Putamen (tissue), 1 donor: ENCODE measurements around the gene ZSCAN25.
"Not testable (repeated sequence)": the region's sequence is repeated elsewhere in the genome, so short reads cannot be mapped to it uniquely, and the experiment has no call there.

ENCODE experiments used
- DNase-seq: peaks from one replicate; pipeline ENCODE4 v3.0.0-alpha.2; 2016; ENCODE audit warnings: low spot score

ZSCAN25 gene

DNA sequence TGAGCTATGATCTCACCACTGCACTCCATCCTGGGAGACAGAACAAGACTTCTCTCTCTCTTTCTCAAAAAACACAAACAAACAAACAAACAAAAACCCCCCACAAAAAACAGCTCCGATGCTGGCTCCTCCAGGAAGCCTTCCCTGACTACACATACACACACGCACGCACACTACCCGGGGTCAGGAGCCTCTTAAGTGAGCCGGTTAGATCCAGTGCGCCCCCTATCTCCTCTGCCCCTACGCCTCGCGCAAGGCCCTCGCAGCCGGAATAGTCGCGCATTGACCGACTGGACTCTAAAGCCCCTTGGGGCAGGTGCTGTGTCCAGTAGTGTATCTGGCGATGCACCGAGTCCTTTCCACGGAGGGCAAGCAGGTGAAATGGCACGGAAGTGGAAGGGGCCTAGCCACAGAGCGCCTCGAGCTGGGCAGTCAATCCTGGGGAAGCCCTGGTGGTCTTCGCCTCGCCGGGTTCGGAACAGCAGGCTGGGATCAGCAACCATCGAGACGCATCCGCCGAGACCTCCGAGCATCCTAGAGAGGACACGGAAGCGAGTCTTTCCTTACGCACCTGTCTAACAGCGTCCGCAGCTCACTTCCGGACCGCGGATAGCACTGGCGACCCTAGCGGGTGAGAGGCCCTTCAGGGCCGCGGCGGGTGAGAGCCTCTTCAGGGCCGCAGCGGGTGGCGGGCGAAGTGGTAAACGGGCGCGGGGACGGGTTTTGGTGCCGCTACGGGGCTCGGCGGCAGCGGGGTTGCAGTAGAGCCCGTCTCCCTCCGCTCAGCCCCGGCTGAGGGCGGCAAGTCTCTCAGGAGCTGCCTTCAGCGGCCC is at the start of gene ZSCAN25:
Gene ZSCAN25, plus strand, starts transcription at position 588 of the 833 bp plus-strand sequence. CDS start 2,661 bp downstream, outside the sequence.
- peak; percentile 87 for DNase-seq

DNA sequence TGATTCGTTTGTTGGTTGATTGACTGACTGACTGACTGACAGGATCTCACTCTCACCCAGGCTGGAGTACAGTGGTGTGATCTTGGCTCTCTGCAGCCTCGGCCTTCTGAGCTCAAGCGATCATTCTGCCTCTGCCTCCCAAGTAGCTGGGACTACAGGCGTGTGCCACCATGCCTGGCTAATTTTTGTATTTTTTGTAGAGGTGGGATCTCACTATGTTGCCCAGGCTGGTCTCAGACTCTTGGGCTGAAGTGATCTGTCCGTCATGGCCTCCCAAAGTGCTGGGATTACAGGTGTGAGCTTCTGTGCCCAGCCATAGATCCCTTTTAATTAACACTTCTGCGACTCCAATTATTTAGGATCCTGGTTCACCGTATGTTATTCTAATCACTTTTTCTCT is 48.0 kb upstream of the ZSCAN25 start:
- not testable (repeated sequence) for DNase-seq

GRCh38 chr7:99571768-99572167 is 45.0 kb upstream of the ZSCAN25 start:
- DNase-seq, result no peak

- no peak for DNase-seq
Measured at GRCh38 chr7:99573257-99573656, 43.5 kb upstream of the ZSCAN25 start.

DNA sequence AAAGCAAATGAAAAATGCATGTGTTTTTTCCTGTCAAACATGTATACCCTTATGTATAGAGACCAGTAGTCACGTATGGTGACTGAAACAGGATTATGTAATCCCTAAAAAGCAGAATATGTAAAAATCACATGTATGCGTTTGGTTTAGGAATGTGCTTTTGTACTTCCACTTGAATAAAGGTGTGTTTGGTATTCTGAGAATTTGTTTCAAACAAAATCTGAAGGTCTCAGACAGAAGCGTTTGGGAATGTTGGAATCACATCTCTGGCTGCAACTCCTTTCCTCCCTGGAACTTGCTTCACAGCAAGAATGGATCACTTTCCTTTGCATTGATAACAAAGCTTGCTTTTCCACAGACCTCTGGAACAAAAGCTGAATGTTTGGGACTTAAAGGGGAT is 40.5 kb upstream of the ZSCAN25 start:
- DNase-seq, result no peak

- DNase-seq, result no peak
Measured at GRCh38 chr7:99579281-99579955, 37.3 kb upstream of the ZSCAN25 start.

DNA sequence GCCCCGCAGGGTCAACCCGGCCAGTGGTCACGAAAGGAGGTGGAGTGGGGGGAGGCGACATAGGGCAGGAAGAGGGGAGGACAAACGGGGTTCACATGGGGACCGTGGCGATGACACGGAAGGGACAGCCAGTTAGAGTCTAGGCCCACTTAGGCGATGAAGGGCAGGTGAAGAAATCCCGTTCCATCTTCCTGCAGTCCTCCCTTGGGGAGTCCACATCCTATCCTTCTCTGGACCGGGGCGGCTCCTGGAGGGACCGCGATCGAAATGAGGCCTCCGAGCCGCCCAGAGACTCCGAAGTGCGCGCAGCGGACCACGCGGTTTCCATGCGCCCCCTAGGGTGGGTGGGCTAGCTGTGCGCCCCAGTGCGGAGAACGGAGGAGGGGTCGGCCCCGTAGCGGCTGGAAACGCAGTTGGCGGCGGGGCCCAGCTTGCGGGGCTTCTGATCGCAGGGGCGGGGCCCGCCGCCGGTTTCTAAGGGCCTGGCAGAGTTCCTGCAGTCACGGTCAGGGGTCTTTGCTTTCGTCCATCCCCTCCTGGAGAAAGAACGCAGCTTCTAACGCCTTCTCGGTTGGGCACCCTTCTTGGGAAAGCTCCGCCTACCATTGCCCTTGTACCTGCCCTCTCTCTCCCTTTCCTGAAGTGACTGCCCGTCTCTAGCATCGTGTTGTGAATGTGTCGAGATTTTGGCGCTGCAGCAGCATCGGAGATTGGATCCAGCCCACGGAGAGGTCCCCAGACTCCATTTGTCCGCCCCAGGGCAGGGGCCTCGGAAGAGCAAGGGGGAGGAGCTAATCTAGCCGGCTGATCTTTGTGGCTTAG is 36.6 kb upstream of the ZSCAN25 start:
- DNase-seq, result peak; percentile 32

- DNase-seq, result not testable (repeated sequence)
Measured at GRCh38 chr7:99580778-99581332, 35.9 kb upstream of the ZSCAN25 start.

- no peak for DNase-seq
Measured at GRCh38 chr7:99588868-99589267, 27.9 kb upstream of the ZSCAN25 start.

GRCh38 chr7:99594948-99595745 is 21.6 kb upstream of the ZSCAN25 start:
- DNase-seq, result no peak

DNA sequence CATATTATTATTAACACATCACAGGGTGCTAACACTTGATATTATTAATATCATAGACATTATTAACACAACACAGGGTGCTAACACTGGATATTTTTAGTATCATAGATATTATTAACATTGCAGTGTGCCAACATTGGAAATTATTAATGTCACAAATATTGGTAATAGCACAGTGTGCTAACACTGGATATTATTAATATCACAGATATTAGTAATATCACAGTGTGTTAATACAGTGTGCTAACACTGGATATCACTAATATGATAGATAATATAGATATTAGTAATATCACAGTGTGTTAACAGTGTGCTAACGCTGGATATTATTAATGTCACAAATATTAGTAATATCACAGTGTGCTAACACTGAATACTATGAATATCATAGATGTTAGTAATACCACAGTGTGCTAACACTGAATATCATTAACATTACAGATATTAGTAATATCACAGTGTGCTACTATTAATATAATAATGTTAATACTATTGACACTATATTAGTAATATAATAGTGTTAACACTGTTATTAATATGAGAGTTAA is 20.3 kb upstream of the ZSCAN25 start:
- no peak for DNase-seq

DNA sequence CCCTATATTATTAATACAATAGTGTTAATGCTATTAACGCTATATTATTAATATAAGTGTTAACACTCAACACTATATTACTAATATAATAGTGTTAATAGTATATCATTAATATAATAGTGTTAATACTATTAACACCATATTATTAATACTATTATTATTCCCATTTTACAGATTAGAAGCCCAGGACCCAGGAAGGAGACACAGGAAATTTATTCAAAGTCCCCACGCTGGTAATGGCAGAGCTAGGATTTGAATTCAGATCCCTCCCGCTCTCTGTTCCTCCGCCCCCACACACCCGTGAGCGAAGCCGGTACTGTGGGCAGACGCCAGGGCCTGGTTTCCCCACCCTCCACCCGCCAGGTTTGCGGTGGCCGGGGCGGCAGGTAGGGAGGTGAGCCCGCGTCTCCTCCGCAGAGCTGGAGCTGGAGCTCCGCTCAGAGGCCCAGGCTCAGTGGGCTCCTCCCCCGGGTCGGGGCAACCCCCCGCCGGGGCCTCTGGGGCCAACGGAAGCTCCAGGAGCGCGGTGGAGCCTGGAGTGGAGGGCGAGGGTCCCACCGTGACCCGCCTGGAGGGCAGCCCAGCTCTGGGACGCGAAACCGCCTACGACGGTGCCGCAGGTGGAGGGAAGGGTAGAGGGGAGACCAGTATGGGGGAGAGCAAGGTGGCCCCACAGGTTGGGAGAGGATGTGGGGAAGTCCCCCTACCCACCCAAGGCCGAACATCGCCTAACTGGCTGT is 18.8 kb upstream of the ZSCAN25 start, which contains the start of gene TMEM225B:
Gene TMEM225B, plus strand, starts transcription at position 506 of the 740 bp plus-strand sequence. CDS start 6,122 bp downstream, outside the sequence.
- no peak for DNase-seq

DNA sequence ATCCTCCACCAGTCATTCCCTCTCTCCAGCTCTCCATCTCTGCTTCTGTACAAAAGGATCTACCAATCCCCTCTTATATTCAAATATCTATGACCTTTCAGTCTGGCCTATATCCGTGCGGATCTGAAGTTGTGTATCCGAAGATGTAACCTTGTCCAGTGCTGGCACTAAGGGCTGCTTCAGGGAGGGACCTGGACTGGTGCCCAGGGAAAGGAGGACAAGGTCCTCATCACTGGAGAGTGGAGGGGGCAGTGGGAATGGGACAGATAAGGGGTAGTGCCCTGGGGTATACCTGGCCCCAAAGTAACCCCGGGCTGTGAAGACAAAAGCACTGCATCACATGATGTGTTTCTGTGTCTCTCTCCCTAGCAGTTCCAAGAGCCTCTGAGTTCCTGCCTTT is 16.9 kb upstream of the ZSCAN25 start:
- DNase-seq, result no peak

DNA sequence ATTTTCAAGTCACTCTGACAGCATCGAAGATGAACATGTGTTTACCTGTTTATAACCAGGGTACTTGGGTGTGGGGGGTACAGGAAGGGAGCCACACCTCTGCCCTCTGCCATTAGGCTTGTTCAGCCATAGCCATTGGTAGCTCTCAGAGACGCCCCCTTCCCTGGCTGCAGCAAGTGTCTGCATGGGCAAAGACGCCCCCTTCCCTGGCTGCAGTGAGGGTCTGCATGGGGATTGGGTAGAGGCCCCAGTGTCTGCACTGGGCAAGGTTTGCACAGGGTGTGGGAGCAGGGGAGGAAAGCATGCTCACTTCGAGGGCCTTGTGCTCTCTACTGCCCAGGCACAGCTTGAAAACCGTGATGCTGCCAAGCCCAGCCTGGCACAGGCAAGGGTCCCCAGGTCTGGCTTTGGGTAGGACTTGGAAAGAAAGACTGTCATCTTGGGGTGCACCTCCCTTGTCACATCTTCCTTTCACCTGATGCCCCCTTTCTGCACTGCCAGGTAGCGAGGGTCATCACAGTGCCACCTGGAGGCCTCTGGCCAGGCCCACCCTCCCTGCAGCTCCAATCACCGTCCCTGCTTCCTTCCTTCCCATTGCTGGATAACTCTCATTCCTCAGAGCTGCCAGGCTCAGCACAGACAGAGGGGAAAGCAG is 15.0 kb upstream of the ZSCAN25 start:
- DNase-seq, result no peak

GRCh38 chr7:99605527-99605926 is 11.2 kb upstream of the ZSCAN25 start:
- no peak for DNase-seq

DNA sequence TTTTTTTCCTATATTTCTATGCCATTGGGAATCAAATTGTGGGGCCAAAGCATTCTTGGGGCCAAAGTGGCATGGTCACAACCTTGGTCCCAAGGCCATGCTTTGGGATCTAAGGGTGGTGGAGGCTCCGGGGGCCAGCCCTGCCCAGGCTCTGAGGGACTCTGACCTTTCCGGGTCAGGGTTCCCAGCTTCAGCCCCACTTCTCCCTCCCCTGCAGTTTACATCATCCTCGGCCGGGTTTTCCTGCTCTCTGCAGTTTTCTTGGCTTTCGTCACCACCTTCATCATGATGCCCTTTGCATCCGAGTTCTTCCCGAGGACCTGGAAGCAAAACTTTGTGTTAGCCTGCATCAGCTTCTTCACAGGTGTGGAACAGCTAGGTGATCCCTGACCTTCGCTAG is 10.2 kb upstream of the ZSCAN25 start:
- DNase-seq, result no peak

DNA sequence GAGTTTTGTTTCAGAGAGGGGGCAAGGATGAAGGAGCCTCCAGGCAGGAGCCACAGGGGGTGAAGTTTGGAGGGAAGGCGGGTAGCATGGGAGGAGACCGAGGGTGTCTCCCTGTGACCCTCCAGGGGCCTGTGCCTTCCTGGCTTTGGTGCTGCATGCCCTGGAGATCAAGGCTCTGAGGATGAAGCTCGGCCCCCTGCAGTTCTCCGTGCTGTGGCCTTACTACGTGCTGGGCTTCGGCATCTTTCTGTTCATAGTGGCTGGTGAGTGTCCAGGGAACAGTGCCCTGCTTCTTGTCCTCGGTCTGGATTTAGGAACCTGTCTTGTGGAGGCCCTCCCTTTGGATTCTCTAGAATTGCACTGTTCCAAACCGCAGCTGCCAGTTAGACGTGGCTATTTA is 9.2 kb upstream of the ZSCAN25 start:
- DNase-seq, result no peak

DNA sequence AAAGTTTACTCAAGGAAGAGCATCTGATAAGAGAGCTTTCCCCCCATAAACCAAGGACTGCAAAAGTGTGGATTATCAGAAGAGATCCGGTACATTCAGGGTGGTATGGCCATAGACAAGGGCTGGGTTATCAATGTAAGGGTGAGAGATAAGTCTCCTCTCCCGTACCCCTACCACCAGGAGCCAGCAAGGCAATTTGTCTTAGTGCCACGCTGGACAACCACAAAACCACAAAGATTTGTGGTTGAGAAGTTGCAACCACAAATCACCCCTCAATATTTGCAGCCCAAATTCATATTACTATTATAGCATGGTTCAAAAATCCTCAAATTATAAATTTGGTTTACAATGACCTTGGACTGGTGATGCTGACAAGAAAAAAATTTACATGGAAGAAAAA is 2.3 kb upstream of the ZSCAN25 start:
- no peak for DNase-seq

- no peak for DNase-seq
Measured at GRCh38 chr7:99615989-99616358, 772 bp upstream of the ZSCAN25 start.
